Eye (tissue), 1 donor: ENCODE measurements around the gene COL16A1.
"Not testable (repeated sequence)": the region's sequence is repeated elsewhere in the genome, so short reads cannot be mapped to it uniquely, and the experiment has no call there.

Experiments
- DNase-seq: peaks from one replicate; pipeline ENCODE4 v3.0.0-alpha.2; 2015

Gene COL16A1

DNA sequence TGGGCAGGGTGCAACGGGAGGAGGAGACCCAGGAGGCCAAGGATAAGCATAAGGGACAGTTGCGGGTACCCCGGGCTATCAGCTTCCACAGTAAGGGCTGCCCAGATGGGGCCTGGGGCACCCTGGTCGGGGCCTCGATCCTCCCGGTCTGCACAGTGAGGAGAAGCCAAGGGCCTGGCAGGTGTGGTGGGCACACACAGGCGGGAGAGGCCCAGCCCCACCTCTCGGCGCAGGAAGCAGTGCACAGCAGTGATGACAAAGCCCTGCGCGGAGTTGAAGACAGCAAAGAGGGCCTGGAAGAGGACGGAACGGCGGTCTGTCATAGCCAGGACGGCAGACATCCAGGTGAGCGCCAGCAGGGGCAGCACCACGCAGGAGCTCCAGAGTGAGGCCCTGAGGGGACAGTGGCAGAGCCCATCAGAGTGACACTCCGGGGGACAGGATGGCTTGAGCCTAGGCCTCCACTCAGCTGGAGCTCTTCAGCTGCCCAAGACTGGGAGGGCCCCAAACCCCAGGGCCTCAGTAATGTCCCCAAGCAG lies 29.0 kb upstream of the COL16A1 start:
- no peak for DNase-seq

GRCh38 chr1:31732343-31732742 lies 28.5 kb upstream of the COL16A1 start:
- DNase-seq = no peak

DNA sequence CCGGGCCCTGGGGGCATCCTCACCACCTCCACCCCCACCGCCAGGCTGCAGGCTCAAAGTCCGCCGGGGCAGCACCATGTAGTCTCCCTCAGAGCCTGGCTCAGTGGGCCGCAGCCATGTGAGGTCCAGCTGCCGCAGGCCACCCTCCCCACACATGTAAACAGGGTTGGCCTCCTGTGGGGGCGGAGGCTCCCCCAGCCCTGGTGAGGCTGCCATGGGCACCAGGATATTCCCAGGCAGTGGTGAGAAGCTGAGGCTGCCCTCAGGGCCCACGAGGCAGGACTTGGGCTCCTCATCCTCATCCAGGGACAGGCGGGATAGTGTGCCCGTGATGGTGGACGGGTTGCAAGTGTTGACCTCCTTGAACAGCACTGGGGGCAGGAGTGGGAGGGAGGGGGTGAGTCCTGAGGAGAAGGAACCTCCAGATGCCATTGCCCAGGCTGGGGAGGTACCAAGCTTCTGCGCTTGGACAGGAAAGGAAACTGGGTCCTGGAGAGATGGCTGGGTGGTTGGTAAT lies 27.3 kb upstream of the COL16A1 start:
- DNase-seq = no peak

DNA sequence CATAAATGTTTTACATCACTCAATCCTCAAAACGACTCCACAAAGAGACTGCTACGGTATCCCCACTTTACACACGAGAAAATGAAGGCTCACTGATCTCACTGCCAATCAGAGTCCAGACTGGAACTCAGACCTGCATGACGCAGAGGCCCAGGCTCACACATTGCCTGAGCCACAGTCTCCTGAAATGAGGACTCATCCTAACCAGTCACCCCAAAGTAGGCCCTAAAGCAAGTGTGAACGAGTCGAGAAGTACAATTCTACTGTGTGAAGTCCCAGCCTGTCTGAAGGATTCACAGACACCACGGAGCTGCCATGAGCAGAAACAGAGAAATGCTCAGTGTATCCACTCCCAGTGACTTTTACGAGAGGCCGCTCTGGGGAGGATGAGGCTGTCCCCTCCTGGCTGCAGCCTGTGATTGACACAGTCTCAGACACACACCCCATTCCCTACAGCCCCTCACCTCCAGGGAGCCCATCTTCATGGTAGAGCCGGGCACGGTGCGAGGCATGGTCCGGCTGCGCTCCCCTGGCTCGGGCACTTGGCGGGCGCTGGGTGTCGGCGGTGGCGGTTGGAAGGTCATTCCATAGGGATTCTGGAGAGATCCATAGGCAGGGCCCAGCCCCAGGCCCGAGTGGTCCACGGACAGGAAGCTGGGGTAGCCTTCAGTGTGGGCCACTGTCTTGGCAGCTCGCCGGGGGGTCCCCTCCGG lies 26.7 kb upstream of the COL16A1 start:
- DNase-seq = no peak

DNA sequence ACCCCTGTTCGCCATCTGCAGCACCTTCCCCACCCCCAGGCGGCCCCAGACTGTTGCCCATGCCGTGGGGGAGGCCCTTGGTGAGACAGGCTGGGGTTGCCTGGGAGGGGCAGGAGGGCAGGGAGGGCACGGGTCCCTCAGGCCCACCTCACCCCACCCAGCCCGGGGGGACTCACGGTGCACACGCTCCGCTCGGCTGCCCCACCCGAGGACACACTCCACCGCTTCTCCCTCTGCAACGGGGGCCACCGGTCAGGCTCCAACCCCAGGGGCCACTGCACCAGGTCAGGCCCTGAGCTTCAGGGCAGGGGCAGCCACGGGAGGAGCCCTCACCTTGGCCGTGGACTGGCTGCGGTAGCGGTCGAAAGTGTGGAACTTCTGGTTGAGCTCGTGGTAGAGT lies 24.0 kb upstream of the COL16A1 start:
- DNase-seq = no peak

GRCh38 chr1:31727195-31727594 lies 23.4 kb upstream of the COL16A1 start:
- DNase-seq = no peak

GRCh38 chr1:31726715-31727114 lies 22.9 kb upstream of the COL16A1 start:
- DNase-seq = no peak

DNA sequence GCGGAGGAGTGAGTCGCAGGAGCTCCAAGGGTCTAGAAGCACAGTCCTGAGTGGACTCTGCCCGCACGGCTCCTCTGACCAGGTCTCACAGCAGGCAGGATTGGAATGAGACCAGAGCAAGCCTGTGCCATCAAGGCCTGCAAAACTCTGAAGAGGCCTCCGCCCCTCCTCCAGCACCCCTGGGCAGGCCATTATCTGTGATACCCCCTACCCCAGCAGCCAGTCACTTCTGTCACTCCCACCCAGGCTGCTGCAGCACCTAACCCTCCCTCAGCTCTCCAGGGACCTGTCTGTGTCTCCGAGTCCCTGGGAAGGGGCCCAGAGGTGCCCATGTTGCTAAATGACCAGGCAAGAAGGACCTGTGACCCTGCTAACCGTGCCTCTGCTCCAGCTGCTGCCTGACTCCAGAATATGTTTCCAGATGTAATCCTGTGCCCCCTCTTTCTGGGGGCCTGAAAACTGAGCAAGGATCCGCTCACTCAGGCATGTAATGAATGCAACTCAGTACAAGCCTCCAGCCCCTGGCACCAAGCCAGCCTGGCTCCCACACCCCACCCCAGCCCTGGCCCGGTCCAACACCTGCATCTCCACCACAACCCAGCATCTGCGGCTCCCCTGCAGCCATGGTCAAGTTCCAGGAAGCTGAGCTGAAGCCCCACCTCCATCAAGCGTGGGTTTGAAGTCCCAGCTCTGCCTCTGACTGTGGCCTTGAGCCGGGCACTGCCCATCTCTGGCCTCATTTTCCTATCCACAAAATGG lies 22.1 kb upstream of the COL16A1 start:
- no peak for DNase-seq

DNA sequence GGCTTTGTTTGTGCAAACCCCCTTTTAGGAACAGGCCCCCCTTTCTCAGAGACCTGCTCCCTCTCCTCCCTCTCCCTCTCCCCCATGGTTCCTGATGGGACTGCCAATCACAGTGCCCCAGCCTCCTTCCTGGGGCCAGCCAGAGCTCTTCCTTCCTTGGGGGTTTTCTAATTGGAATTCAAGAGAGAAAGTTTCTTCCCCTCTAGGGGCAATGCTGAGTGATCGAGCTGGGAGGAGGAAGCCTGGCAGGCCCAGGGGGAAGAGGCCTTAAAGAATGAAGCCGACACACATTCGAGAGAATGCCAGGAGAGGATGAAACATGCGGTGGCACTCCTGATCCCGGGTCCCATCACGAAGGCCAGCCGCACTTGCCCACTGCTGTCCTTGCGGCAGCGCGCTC lies 21.3 kb upstream of the COL16A1 start:
- DNase-seq = no peak

DNA sequence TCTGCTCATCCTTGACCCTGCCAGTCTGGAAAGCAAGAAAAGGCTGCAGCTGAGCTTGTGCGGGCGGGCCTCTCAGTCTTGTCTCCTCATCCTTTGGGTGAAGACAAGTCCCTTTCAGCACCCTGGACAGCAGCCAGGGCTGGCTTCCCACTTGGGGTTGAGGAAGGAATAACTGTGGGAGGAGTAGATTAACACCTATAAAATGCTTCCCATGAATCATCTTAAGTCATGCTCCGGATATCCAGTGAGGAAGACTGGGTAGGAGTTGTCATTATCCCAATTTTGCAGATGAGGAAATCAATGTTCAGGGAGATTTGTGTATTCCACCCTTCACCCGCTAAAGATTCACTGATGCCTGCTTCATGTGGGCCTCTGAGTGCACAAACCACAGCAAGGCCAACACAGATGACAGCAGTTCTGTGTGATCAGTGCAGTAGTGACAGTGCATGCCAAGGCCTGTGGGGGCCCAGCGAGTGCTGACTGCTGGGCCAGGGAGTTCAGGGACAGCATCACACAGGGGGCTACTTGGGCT lies 20.1 kb upstream of the COL16A1 start:
- peak; percentile 90 for DNase-seq

- peak; percentile 59 for DNase-seq
These were observed 14.6 kb upstream of the COL16A1 start for GRCh38 chr1:31718327-31718897.

DNA sequence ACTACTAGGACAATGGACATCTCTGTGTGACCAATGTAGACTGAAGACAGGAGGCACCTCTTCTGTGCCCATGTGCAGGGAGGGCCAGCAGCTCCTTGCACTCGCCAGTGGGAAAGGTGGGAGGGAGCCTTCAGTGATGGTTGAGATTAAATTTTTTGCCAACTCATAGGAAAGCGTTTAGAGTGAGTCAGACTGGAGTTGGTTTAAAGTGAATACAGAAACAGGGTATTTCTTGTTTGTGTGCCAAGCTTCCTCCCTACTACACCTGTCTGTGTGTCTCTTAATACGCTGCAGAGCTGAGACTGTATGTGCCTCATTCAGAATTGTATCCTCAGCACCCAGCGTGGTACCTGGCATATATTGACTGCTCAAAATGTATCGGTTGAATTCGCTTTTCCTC lies 13.5 kb upstream of the COL16A1 start:
- DNase-seq = no peak

DNA sequence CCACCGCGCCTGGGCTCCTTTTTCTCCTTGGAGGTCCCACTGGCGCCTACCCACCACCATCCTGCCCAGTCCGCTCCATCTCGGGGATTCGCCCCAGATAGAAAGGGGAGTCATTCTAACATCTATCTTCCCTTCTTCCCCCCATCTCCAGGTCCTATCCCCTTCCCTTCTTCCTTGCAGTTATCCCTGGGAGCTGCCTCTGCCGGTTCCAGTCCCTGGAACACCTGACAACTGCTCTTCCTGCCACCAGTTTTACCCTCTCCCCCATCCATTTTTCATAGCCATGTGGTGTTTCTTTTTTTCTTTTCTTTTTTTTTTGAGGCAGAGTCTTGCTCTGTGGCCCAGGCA lies 12.0 kb upstream of the COL16A1 start:
- no peak for DNase-seq

GRCh38 chr1:31715087-31715872 lies 11.5 kb upstream of the COL16A1 start:
- DNase-seq = peak; percentile 97

DNA sequence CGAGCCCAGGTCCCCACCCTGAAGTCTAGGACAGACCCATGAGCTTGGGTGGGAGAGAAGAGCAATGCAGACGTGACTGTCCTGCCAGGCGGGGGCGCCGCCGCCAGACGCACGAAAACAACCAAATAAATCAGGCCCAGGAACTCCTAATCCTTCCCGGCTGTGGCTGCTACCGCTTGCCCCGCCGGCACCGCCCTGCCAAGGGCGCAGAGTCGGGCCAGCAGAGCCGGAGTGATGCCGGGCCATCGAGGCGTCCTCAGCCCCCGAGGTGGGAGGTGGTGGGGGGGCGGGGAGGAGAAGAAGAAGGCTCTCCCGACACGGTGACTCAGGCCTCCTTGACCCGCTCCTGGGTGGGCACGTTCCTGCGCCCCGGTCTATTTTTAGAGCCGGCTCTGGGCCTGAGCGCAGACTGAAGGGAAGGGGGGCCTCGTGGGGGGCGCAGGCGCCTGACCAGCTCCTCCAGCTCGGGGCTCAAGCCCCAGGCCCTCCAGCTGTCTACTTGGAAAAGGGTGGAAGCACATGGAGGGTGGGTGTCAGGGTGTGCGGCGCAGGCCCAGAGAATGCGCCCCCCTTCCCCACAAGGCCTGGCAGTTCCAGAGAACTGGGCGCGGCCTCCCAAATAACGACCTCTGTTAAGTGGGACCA lies 10.7 kb upstream of the COL16A1 start:
- DNase-seq = peak; percentile 80

GRCh38 chr1:31712630-31713029 lies 8.8 kb upstream of the COL16A1 start:
- peak; percentile 57 for DNase-seq

GRCh38 chr1:31712068-31712467 lies 8.3 kb upstream of the COL16A1 start:
- DNase-seq = peak; percentile 65

DNA sequence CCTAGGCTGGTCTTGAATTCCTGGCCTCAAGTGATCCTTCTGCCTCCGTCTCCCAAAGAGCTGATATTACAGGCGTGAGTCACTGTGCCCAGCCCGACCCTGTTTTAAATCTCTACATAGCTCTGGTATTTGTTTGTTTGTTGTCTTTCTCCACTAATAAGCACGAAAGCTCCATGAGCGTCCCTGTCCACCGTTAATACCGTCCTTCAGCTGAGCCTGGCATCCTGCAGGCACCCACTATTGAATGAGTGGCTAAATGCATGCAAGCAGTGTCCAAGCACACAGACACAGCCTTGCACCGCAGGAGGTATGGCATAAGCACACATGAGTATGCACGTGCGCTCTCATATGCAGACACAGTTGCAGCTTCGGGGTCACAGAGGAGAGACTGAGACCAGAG lies 4.5 kb upstream of the COL16A1 start:
- DNase-seq = peak; percentile 55

DNA sequence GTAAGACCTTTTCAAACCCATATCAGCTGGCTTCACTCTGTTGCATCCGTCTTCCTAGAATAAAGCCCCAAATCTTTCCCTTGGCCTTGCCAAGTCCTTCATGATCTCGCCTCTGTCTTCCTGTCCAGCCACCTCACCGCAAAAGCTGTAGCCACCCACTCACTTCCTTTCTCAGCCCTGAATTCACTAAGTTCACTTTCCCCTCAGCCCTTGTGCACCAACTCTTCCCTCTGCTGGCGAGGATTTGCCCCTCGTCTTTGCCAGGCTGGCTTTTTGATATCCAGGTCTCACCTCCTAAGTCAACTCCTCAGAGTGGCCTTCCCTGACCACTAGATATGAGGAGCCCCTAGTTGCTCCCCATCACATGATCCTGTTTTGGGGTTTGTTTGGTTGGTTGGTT lies 3.9 kb upstream of the COL16A1 start:
- no peak for DNase-seq

GRCh38 chr1:31707059-31707600 lies 3.3 kb upstream of the COL16A1 start:
- DNase-seq = not testable (repeated sequence)

- DNase-seq = no peak
These were observed 2.7 kb upstream of the COL16A1 start for GRCh38 chr1:31706384-31707058.
